Measurements from ENCODE around the gene UPF3B.
"Not testable (repeated sequence)": the region's sequence is repeated elsewhere in the genome, so short reads cannot be mapped to it uniquely, and the experiment has no call there.

Gene UPF3B, protein sequence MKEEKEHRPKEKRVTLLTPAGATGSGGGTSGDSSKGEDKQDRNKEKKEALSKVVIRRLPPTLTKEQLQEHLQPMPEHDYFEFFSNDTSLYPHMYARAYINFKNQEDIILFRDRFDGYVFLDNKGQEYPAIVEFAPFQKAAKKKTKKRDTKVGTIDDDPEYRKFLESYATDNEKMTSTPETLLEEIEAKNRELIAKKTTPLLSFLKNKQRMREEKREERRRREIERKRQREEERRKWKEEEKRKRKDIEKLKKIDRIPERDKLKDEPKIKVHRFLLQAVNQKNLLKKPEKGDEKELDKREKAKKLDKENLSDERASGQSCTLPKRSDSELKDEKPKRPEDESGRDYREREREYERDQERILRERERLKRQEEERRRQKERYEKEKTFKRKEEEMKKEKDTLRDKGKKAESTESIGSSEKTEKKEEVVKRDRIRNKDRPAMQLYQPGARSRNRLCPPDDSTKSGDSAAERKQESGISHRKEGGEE

GRCh38 chrX:119852382-119853353 lies at the start of gene UPF3B:
UPF3B (minus strand) TSS chrX:119852963; CDS start chrX:119852928, 35 bp downstream.
- DNase-seq (ENCODE audit: low read depth) = peak; percentile 98

GRCh38 chrX:119900976-119901375 lies 48.2 kb upstream of the UPF3B start:
- DNase-seq (ENCODE audit: low read depth) = peak; percentile 22

- DNase-seq (ENCODE audit: low read depth) = no peak
Observed at GRCh38 chrX:119899125-119899524, 46.4 kb upstream of the UPF3B start.

DNA sequence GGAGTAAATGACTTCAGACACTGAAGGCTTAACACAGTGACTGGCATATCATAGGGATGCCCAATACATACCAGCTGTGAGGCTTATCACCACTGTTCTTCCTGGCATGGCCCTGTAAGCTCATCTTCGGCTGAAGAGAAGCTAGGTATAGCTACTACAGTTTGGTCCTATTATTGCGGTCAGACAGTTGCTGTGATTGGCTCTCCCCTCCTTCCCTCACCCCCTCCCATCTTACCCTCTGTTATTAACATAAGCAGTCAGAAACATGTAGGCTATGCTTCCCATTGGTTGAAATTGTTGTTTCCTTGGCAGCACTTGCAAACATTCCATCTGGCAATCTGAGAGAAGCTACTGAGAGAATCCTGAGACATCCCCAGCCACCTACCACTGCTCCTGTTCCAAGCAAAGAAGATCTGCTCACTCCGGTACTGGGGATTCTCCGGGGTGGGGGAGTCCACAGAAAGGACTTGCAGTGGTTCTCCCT lies 43.1 kb upstream of the UPF3B start, which contains the start of gene AKAP14:
AKAP14 (plus strand) TSS at position 51 of the 484 bp plus-strand sequence. CDS start 7,331 bp downstream, outside the sequence.
- peak; percentile 23 for DNase-seq (ENCODE audit: low read depth)

DNA sequence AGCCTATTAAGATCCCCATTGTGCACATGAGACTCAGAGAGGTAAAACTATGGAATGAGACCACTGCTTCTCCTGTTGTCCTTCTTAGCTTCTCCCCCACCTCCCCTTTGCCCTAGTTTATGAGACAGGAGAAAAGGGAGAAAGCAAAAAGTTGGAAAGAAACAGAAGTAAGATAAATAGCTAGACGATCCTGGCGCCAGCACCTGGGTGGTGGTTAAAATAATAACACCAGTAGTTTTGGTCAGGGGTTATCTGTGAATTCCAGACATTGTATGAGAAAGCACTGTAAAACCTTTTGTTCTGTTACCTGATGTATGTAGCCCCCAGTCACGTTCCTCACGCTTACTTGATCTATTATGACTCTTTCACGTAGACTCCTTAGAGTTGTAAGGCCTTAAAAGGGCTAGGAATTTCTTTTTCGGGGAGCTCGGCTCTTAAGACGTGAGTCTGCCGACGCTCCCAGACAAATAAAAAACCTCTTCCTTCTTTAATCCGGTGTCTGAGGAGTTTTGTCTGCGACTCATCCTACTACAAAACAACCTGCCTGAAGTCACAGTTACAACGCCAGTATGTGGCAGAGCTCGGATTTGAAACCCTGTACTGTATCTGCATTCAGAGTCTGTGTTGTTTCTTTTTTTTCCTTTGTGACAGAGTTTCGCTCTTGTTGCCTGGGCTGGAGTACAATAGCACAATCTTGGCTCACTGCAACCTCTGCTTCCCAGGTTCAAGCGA lies 39.4 kb upstream of the UPF3B start:
- DNase-seq (ENCODE audit: low read depth) = not testable (repeated sequence)

GRCh38 chrX:119890626-119891025 lies 37.9 kb upstream of the UPF3B start:
- DNase-seq (ENCODE audit: low read depth) = not testable (repeated sequence)

- peak; percentile 29 for DNase-seq (ENCODE audit: low read depth)
Observed at GRCh38 chrX:119887721-119888425, 35.1 kb upstream of the UPF3B start.

- DNase-seq (ENCODE audit: low read depth) = peak; percentile 54
Observed at GRCh38 chrX:119885554-119886428, 33.0 kb upstream of the UPF3B start.

- DNase-seq (ENCODE audit: low read depth) = peak; percentile 60
Observed at GRCh38 chrX:119880552-119881437, 28.0 kb upstream of the UPF3B start.

- no peak for DNase-seq (ENCODE audit: low read depth)
Observed at GRCh38 chrX:119880076-119880475, 27.3 kb upstream of the UPF3B start.

- DNase-seq (ENCODE audit: low read depth) = no peak
Observed at GRCh38 chrX:119878740-119879139, 26.0 kb upstream of the UPF3B start.

- peak; percentile 86 for DNase-seq (ENCODE audit: low read depth)
Observed at GRCh38 chrX:119871599-119872395, 19.0 kb upstream of the UPF3B start, which contains the start of the genes NDUFA1 and RNF113A. NDUFA1 (plus strand) TSS chrX:119871832; CDS start chrX:119871912, 80 bp downstream. RNF113A (minus strand) TSS chrX:119871733; CDS start chrX:119871613, 120 bp downstream.

- no peak for DNase-seq (ENCODE audit: low read depth)
Observed at GRCh38 chrX:119871245-119871598, 18.5 kb upstream of the UPF3B start.

GRCh38 chrX:119870626-119871131 lies 17.9 kb upstream of the UPF3B start:
- no peak for DNase-seq (ENCODE audit: low read depth)

- DNase-seq (ENCODE audit: low read depth) = no peak
Observed at GRCh38 chrX:119853444-119853843, 681 bp upstream of the UPF3B start.

DNA sequence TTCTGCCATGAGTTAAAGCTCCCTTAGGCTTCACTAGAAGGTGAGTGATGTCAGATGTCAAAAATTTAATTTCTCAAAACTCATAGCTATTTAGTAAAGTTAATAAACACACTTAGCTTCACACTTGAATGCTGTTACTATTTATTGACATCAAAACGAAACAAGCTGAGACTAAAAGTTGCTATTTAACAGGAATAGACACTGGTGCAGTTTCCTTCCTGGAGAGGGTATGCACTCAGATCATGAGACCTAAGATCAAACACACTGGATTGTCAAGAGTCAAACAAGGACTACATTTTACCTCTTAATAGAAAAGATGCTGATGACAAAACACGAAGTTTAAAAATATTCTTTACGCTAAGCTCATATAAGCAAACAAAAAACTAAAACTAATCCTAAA lies 18.9 kb downstream of the UPF3B start:
- no peak for DNase-seq (ENCODE audit: low read depth)

GRCh38 chrX:119828446-119828845 lies 24.3 kb downstream of the UPF3B start:
- no peak for DNase-seq (ENCODE audit: low read depth)

Data from amniotic epithelial cell (primary cell).